ENCODE data around the gene GPBP1L1.
"Not testable (repeated sequence)": the region's sequence is repeated elsewhere in the genome, so short reads cannot be mapped to it uniquely, and the experiment has no call there.

The GPBP1L1 gene, protein sequence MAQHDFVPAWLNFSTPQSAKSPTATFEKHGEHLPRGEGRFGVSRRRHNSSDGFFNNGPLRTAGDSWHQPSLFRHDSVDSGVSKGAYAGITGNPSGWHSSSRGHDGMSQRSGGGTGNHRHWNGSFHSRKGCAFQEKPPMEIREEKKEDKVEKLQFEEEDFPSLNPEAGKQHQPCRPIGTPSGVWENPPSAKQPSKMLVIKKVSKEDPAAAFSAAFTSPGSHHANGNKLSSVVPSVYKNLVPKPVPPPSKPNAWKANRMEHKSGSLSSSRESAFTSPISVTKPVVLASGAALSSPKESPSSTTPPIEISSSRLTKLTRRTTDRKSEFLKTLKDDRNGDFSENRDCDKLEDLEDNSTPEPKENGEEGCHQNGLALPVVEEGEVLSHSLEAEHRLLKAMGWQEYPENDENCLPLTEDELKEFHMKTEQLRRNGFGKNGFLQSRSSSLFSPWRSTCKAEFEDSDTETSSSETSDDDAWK

DNA sequence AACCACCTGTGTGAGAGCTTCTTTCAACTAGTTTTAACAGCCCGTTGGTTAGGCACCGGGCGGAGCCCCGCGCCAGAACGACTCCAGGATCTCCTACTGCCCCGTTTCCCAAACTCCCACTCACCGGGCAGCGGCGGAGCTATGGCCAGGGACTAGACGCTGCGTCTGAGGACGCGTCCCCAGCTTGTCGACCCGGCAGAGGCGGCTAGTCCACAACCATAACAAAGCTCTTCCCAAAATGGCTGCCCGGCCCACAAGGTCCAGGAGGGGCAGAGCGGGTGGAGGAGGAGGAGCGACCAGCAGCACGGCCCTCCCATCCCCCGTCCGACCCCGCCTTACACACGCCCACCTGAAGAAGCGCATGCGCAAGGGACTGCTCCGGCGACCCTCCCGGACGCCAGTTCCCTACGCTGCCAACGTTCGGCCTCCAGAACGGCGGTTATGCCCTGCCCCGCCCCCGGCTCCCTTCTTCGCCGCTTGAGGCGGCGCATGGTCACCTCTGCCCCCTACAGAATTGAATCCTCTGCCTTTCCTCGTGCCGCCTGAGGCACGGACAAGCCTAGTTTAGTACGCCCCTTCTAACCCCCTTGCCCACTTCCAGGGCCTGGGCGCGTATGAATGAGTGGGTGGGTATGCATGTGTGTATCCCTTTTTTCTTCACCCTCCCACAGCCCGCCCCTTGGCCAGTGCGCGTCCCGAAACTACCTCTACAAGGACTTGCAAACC lies at the start of gene GPBP1L1:
GPBP1L1 (minus strand) TSS at position 246 of the 726 bp plus-strand sequence. CDS start 27,446 bp downstream, outside the sequence.
- TF ChIP-seq, protein P1, sequence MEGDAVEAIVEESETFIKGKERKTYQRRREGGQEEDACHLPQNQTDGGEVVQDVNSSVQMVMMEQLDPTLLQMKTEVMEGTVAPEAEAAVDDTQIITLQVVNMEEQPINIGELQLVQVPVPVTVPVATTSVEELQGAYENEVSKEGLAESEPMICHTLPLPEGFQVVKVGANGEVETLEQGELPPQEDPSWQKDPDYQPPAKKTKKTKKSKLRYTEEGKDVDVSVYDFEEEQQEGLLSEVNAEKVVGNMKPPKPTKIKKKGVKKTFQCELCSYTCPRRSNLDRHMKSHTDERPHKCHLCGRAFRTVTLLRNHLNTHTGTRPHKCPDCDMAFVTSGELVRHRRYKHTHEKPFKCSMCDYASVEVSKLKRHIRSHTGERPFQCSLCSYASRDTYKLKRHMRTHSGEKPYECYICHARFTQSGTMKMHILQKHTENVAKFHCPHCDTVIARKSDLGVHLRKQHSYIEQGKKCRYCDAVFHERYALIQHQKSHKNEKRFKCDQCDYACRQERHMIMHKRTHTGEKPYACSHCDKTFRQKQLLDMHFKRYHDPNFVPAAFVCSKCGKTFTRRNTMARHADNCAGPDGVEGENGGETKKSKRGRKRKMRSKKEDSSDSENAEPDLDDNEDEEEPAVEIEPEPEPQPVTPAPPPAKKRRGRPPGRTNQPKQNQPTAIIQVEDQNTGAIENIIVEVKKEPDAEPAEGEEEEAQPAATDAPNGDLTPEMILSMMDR (IDR thresholded peaks at IDR 0.05; ENCODE audit: borderline replicate concordance, insufficient read depth, low read depth, low read length), result no peak
- peak within 1 kb of the TSS; percentile 88 for H3K4me3 ChIP-seq (ENCODE audit: low read depth, low read length)

DNA sequence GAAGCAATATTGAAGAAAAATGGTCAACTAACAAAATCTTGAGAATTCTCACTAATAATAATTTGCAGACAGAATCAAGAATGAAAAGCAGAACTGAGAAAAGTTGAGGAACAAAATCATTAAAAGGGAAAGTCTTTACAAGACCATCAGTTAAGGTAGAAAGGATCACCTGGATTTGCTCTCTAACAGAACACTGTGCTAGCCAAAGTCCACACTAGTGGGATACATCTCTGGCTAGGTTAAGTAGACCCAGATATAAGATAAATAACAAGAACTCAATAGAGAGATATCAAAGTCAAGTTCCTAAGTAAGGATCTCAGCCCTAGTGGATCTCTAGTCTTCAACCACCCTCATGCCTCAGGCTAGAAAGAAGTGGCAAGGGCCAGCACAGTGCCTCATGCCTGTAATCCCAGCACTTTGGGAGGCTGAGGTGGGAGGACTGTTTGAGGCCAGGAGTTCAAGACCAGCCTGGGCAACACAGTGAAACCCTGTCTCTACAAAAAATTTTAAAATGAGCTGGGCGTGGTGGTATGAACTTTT lies 44.5 kb upstream of the GPBP1L1 start:
- H3K4me3 ChIP-seq (ENCODE audit: low read depth, low read length), result no peak overlapping the region
- TF ChIP-seq, protein P1 (IDR thresholded peaks at IDR 0.05; ENCODE audit: borderline replicate concordance, insufficient read depth, low read depth, low read length), result no peak

DNA sequence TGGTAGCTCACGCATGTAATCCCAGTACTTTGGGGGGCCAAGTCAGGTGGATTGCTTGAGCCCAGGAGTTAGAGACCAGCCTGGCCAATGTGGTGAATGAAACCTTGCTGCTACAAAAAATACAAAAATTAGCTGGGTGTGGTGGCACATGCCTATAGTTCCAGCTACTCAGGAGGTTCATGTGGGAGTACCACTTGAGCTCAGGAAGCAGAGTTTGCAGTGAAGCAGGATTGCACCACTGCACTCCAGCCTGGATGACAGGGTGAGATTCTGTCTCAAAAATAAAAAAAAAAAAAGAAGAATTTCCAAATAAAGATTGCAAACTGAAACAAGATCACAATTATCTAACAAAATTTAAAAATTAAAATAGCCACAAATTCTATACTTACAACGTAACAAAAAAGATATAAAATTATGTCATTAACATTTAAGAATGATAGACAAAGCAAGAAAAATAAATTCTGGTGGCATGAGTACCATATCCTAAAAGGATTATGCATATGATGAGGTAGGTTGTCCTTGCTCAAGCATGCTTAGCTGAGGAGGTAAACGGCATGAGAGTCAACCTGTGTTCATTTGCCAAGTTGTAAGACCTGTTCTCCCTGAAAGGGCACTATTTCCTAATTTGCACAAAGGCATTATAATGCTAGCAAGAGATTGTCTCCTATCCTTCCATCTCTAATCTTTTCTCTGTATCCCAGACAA lies 43.9 kb upstream of the GPBP1L1 start:
- H3K4me3 ChIP-seq (ENCODE audit: low read depth, low read length), result no peak overlapping the region
- TF ChIP-seq, protein P1 (IDR thresholded peaks at IDR 0.05; ENCODE audit: borderline replicate concordance, insufficient read depth, low read depth, low read length), result no peak

DNA sequence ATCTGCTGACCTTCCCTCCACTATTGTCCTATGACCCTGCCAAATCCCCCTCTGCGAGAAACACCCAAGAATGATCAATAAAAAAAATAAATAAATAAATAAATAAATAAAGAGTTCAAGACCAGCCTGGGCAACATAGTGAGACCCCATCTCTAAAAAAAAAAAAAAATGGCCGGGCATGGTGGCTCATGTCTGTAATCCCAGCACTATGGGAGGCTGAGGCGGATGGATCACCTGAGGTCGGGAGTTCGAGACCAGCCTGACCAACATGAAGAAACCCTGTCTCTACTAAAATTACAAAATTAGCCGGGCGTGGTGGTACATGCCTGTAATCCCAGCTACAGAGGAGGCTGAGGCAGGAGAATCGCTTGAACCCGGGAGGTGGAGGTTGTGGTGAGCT lies 39.7 kb upstream of the GPBP1L1 start:
- not testable (repeated sequence) for H3K4me3 ChIP-seq (ENCODE audit: low read depth, low read length)

DNA sequence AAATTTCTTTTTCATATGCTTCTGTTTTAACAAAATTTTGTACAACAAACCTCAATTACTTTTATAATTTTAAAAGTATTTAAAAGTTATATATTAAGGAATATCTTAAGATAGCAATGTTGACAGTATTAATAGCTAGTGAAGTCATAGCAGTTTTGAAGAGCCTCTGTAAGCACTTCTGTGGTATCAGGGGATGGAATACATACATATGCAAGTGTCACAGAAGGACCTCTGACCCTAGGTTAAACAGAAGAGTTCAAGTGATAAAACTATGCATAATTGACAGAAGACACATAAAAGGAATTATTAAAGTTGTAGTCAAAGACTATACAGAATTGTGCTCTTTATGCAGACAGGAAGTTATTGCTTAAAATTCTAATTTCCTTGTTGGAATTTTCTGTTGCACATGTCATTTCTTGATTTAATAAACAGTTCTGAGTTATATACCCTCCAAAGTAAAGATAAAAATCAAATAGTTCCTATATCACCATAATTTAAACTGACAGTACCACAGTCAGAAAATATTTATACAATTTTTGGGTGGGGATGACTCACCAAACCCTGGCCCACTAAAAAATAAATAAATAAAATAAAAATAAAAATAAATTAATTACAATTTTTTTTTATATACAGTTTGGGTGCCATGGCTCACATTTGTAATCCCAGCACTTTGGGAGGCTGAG lies 37.1 kb upstream of the GPBP1L1 start:
- TF ChIP-seq, protein P1 (IDR thresholded peaks at IDR 0.05; ENCODE audit: borderline replicate concordance, insufficient read depth, low read depth, low read length), result no peak
- no peak overlapping the region for H3K4me3 ChIP-seq (ENCODE audit: low read depth, low read length)

DNA sequence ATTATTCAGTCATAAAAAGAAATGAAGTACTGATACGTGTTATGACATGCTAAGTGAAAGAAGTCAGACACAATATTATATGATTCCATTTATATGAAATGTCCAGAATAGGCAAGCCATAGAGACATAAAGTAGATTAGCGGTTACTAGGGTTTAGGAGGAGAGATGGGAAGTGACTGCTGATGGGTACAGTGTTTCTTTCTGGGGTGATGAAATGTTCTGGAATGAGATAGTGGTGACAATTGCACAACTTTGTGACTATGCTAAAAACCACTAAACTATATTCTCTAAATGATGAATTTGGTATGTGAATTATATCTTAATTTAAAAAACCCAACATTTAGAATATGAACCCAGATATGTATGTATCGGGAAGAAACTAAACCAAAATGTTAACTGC lies 36.5 kb upstream of the GPBP1L1 start:
- TF ChIP-seq, protein P1 (IDR thresholded peaks at IDR 0.05; ENCODE audit: borderline replicate concordance, insufficient read depth, low read depth, low read length), result no peak
- no peak overlapping the region for H3K4me3 ChIP-seq (ENCODE audit: low read depth, low read length)
